GM12878 (cell line): ENCODE data around the gene MPV17. TPM values are rescaled to one million over a fixed set of nuclear protein-coding genes. Genes with fewer than 3 reads are reported as not detected.
A peak's percentile ranks its signal among the peaks of the same experiment; 100 is the strongest.

Source experiments
- ATF7 ChIP-seq: fragments of 450-650 bp; IDR thresholded peaks from 2 replicates; pipeline ENCODE4 v1.6.1; 2016; ENCODE audit warnings: low read depth, mild to moderate bottlenecking
- BACH1 ChIP-seq: fragments of 450-650 bp; IDR thresholded peaks from 2 replicates; pipeline ENCODE4 v1.6.1; 2017; ENCODE audit warnings: mild to moderate bottlenecking, borderline replicate concordance
- BRCA1 ChIP-seq: IDR thresholded peaks from 2 replicates; pipeline ENCODE4 v1.6.1; 2011; ENCODE audit warnings: low read depth, low read length, improper control_type of control experiment
- CREM ChIP-seq: IDR thresholded peaks from 2 replicates; pipeline ENCODE4 v1.6.1; 2014; ENCODE audit warnings: antibody characterized with exemption, low read depth
- GATAD2B ChIP-seq: fragments of 450-650 bp; conservative IDR thresholded peaks from 2 replicates; pipeline ENCODE4 v1.6.1; 2017; ENCODE audit warnings: low read depth, mild to moderate bottlenecking, moderate library complexity
- HCFC1 ChIP-seq: fragments of 150-350 bp; IDR thresholded peaks from 2 replicates; pipeline ENCODE4 v1.6.1; 2014; ENCODE audit warnings: low read length
- HDAC2 ChIP-seq: fragments of 200-600 bp; sonication (generic); IDR thresholded peaks from 2 replicates; pipeline ENCODE4 v1.6.1; 2017
- HDAC6 ChIP-seq: fragments of 200-600 bp; sonication (generic); IDR thresholded peaks from one replicate; pipeline ENCODE4 v1.8.0; 2017; ENCODE audit warnings: antibody characterized with exemption; ENCODE audit not compliant: unreplicated experiment
- HDGF ChIP-seq: fragments of 450-650 bp; IDR thresholded peaks from 2 replicates; pipeline ENCODE4 v1.6.1; 2016; ENCODE audit warnings: antibody characterized with exemption
- JUNB ChIP-seq: IDR thresholded peaks from 2 replicates; pipeline ENCODE4 v1.6.1; 2016; ENCODE audit warnings: antibody characterized with exemption, mild to moderate bottlenecking
- MEF2A ChIP-seq: IDR thresholded peaks from 2 replicates; pipeline ENCODE4 v1.6.1; 2011; ENCODE audit warnings: low read depth, mild to moderate bottlenecking, low read length, moderate library complexity; ENCODE audit not compliant: insufficient read depth
- NBN ChIP-seq: fragments of 450-650 bp; IDR thresholded peaks from 2 replicates; pipeline ENCODE4 v1.6.1; 2016
- NR2C1 ChIP-seq: fragments of 450-650 bp; IDR thresholded peaks from 2 replicates; pipeline ENCODE4 v1.6.1; 2017; ENCODE audit warnings: antibody characterized with exemption, mild to moderate bottlenecking, moderate library complexity
- NR2F1 ChIP-seq: fragments of 450-650 bp; conservative IDR thresholded peaks from 2 replicates; pipeline ENCODE4 v1.6.1; 2017; ENCODE audit warnings: mild to moderate bottlenecking
- NRF1 ChIP-seq: conservative IDR thresholded peaks from 2 replicates; pipeline ENCODE4 v1.6.1; 2011; ENCODE audit warnings: mild to moderate bottlenecking, low read depth, low read length, improper control_type of control experiment
- PAX5 ChIP-seq: IDR thresholded peaks from 2 replicates; pipeline ENCODE4 v1.6.1; 2011; ENCODE audit warnings: low read depth, low read length, borderline replicate concordance
- PKNOX1 ChIP-seq: fragments of 450-650 bp; IDR thresholded peaks from 2 replicates; pipeline ENCODE4 v1.6.1; 2016; ENCODE audit warnings: mild to moderate bottlenecking
- RUNX3 ChIP-seq: IDR thresholded peaks from 2 replicates; pipeline ENCODE4 v1.6.1; 2012; ENCODE audit warnings: low read length, inconsistent platforms
- SIN3A ChIP-seq: IDR thresholded peaks from 2 replicates; pipeline ENCODE4 v1.6.1; 2012; ENCODE audit warnings: low read depth, low read length, improper control_type of control experiment
- SIX5 ChIP-seq: IDR thresholded peaks from 2 replicates; pipeline ENCODE4 v1.6.1; 2011; ENCODE audit warnings: mild to moderate bottlenecking, low read depth, low read length, moderate library complexity; ENCODE audit not compliant: severe bottlenecking
- SMARCA5 ChIP-seq: fragments of 450-650 bp; IDR thresholded peaks from 2 replicates; pipeline ENCODE4 v1.6.1; 2017; ENCODE audit warnings: mild to moderate bottlenecking
- SREBF2 ChIP-seq: IDR thresholded peaks from 2 replicates; pipeline ENCODE4 v1.6.1; 2012; ENCODE audit warnings: mild to moderate bottlenecking, low read length
- SUZ12 ChIP-seq: fragments of 200-600 bp; sonication (generic); IDR thresholded peaks from one replicate; pipeline ENCODE4 v1.6.1; 2018; ENCODE audit warnings: antibody characterized with exemption, mild to moderate bottlenecking; ENCODE audit not compliant: unreplicated experiment
- TARDBP ChIP-seq: IDR thresholded peaks from 2 replicates; pipeline ENCODE4 v1.6.1; 2016; ENCODE audit warnings: borderline replicate concordance
- TCF7 ChIP-seq: IDR thresholded peaks from 2 replicates; pipeline ENCODE4 v1.6.1; 2014; ENCODE audit warnings: antibody characterized with exemption, borderline replicate concordance
- YY1 ChIP-seq: IDR thresholded peaks from 2 replicates; pipeline ENCODE4 v1.6.1; 2011; ENCODE audit warnings: low read depth, mild to moderate bottlenecking, low read length
- ZBTB33 ChIP-seq: fragments of 450-650 bp; IDR thresholded peaks from 2 replicates; pipeline ENCODE4 v1.6.1; 2017; ENCODE audit warnings: mild to moderate bottlenecking
- ZZZ3 ChIP-seq: IDR thresholded peaks from 2 replicates; pipeline ENCODE4 v1.6.1; 2011; ENCODE audit warnings: low read depth; ENCODE audit not compliant: control insufficient read depth, insufficient read length
- polyA plus RNA-seq, 11 experiments: library from polyadenylated mRNA; depleted of rRNA in 4 of 11; unstranded in 6 of 11; stranded (reverse) in 5 of 11; fragments of >200 nt; fragmentation: Nextera tagmentation in 4 of 11; fragmentation: Illumina TruSeq in 1 of 11; extraction: Ambion mirVana in 4 of 11; extraction: Trizol in 1 of 11; gene quantifications; 1 replicate in 1 of 11; 2 replicates in 10 of 11; pipeline versions ENCODE4 v1.2.1 to v1.2.3, GENCODE V29; 2011 to 2016; ENCODE audit warnings: inconsistent platforms in 2 of 11, missing spikeins in 2 of 11, low read depth in 1 of 11
- total RNA-seq, 4 experiments: library from RNA; depleted of rRNA in 3 of 4; stranded (reverse); fragments of >200 nt in 3 of 4; fragmentation: Illumina TruSeq in 1 of 4; extraction: Trizol in 1 of 4; gene quantifications; 2 replicates each; pipeline versions ENCODE4 v1.2.1 to v1.2.3, GENCODE V29; 2013 to 2021
- TF ChIP-seq, protein P1 (sequence below): IDR thresholded peaks from 2 replicates; pipeline ENCODE4 v1.6.1; 2012; ENCODE audit warnings: low read length, inconsistent platforms

MPV17 gene
- total and polyA plus RNA-seq, 10 of the 15 experiments (the other 5 are each of a cell fraction or from before 2014, with no cell fraction given): 63.4 to 143 (median 89.0) TPM

DNA sequence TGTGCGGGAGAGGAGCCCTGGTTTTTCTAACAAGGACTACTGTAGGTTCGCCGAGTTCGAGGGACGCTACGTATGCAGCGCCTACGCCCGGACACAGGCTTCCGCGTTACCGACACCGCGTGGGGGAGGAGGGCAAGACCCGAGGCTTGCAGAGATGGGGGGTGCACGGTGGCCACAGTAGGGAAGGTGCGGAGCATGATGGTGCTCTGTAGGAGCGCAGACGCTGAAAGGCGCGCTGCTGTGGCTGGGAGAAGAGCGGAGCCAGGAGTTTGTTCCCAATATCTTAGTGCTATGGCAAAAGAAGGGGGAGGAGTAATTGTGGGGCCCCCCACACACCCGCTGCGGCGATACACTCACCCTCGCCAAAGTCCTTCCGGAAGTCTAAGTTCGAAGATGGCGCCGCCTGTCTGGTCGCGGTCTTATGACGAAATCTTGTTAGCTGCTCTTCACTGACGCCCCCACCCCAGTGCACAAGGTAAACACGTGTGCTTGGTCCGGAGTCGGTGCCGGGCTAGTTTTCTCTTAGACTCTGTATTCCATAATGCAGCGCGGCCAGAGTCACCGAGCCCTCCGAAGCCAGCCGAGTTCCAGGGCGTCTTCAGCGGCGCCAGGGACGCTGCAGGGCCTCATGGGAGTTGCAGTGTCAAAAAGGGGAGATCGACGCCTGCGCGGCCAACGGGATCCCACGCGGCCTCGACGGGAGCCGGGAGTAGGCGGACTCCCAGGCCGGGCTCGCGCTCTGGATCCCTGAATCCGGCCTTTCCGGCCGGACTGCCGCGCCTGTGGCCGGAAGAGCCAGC is 33.7 kb upstream of the MPV17 start, which contains the start of gene GTF3C2 (continued):
- TF ChIP-seq ZBTB33: no peak
- TF ChIP-seq PAX5: no peak
- peak; percentile 81 for TF ChIP-seq HCFC1
- TF ChIP-seq ATF7: peak; percentile 97
- TF ChIP-seq HDAC6: no peak
- peak; percentile 89 for TF ChIP-seq NR2C1
- no peak for TF ChIP-seq SMARCA5
- peak; percentile 99 for TF ChIP-seq CREM
- TF ChIP-seq SREBF2: no peak
- peak; percentile 51 for TF ChIP-seq NRF1
- TF ChIP-seq BRCA1: no peak
- TF ChIP-seq, protein P1, sequence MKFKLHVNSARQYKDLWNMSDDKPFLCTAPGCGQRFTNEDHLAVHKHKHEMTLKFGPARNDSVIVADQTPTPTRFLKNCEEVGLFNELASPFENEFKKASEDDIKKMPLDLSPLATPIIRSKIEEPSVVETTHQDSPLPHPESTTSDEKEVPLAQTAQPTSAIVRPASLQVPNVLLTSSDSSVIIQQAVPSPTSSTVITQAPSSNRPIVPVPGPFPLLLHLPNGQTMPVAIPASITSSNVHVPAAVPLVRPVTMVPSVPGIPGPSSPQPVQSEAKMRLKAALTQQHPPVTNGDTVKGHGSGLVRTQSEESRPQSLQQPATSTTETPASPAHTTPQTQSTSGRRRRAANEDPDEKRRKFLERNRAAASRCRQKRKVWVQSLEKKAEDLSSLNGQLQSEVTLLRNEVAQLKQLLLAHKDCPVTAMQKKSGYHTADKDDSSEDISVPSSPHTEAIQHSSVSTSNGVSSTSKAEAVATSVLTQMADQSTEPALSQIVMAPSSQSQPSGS: no peak
- no peak for TF ChIP-seq ZZZ3
- TF ChIP-seq SIN3A: peak; percentile 94
- no peak for TF ChIP-seq TCF7
- TF ChIP-seq HDAC2: no peak
- TF ChIP-seq SUZ12: no peak
- TF ChIP-seq PKNOX1: peak; percentile 62
- TF ChIP-seq SIX5: peak; percentile 72
- no peak; the same call in 1 of the 2 replicates for TF ChIP-seq RUNX3
- TF ChIP-seq YY1: peak; percentile 98
- peak; percentile 68 for TF ChIP-seq NR2F1
- no peak for TF ChIP-seq HDGF
- TF ChIP-seq JUNB: no peak
- peak; percentile 94 for TF ChIP-seq NBN
- peak; percentile 65 for TF ChIP-seq GATAD2B
- peak; percentile 54; the same call in 1 of the 2 replicates for TF ChIP-seq TARDBP
- TF ChIP-seq MEF2A: no peak
- no peak for TF ChIP-seq BACH1
